ENCODE measurements around the gene PIP5KL1. TPM values are rescaled to one million over a fixed set of nuclear protein-coding genes. Genes with fewer than 3 reads are reported as not detected.

PIP5KL1 gene
- total RNA-seq, 1 donor from 2014 or later = 1.5 TPM

- no peak for DNase-seq (ENCODE audit: low read depth)
Measured at GRCh38 chr9:127874301-127875221, 56.0 kb downstream of the PIP5KL1 start.

GRCh38 chr9:127873886-127874285 lies 56.7 kb downstream of the PIP5KL1 start:
- peak; percentile 82 for DNase-seq (ENCODE audit: low read depth)

GRCh38 chr9:127873223-127873691 lies 57.3 kb downstream of the PIP5KL1 start:
- no peak for DNase-seq (ENCODE audit: low read depth)

DNA sequence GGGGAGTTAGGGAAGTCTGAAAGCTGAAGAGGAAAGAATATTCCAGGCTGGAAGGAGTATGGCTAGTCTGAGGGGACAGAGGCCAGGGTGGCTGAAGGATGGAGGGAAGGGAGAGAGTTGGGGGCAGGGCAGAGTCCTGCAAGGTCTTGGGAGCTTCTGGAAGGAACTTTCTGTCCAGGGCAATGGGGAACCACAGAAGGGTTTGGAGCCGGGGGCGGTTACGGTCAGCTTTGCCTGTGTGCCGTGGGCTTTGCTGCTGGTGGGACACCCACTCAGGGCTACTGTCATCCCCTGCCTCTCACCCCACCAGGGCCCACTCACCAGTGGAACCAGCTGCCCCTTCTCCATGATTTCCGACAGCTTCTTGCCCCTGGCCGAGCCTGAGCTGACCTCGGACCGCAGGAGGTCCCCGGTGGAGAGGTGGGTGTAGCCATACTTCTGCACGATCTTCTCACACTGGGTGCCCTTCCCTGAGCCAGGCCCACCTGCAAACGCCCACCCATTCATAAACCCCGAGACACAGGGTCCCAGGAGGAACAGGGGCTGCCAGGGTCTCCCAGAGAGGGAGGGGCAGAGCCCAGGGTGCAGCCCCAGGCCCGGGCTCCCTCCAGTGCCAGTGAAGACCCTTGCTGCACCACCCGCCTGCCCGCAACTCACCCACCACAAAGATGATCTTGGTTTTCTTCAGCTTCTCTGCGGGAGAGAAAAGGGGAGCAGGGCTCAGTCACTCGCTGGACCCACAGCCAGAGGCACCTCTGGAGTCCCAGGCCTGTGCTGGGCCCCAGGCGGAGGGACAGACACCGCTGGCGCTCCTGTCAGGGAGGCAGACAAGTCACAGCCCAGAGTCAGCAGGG lies 58.0 kb downstream of the PIP5KL1 start:
- no peak for DNase-seq (ENCODE audit: low read depth)

- DNase-seq (ENCODE audit: low read depth) = no peak
Measured at GRCh38 chr9:127871531-127871930, 59.0 kb downstream of the PIP5KL1 start.

- DNase-seq (ENCODE audit: low read depth) = no peak
Measured at GRCh38 chr9:127870887-127871286, 59.7 kb downstream of the PIP5KL1 start.

Other genes starting within 250 kb of the PIP5KL1 start
- 0.13 and 0.21 TPM in 2 replicates for gene CFAP157, start 223.8 kb downstream of the PIP5KL1 start, total RNA-seq
- 35.6 and 57.0 TPM in 2 replicates for gene PTRH1, start 215.1 kb downstream of the PIP5KL1 start, total RNA-seq
- gene TTC16, start 214.7 kb downstream of the PIP5KL1 start, total RNA-seq = 0.05 TPM in 1 of 2 replicates, not detected in the other
- gene TOR2A, start 195.5 kb downstream of the PIP5KL1 start, total RNA-seq = 7.4 and 11.0 TPM in 2 replicates
- gene SH2D3C, start 152.1 kb downstream of the PIP5KL1 start, total RNA-seq = 0.16 and 0.36 TPM in 2 replicates
- 71.1 and 84.0 TPM in 2 replicates for gene CDK9, start 144.7 kb downstream of the PIP5KL1 start, total RNA-seq
- gene FPGS, start 127.9 kb downstream of the PIP5KL1 start, total RNA-seq = 141 and 200 TPM in 2 replicates
- 10.5 and 12.5 TPM in 2 replicates for gene ENG, start 76.1 kb downstream of the PIP5KL1 start, total RNA-seq
- gene AK1, start 53.1 kb downstream of the PIP5KL1 start, total RNA-seq = 611 and 777 TPM in 2 replicates
- 111 and 121 TPM in 2 replicates for gene ST6GALNAC6, start 31.2 kb downstream of the PIP5KL1 start, total RNA-seq
- 114 and 195 TPM in 2 replicates for gene ST6GALNAC4, start 13.7 kb downstream of the PIP5KL1 start, total RNA-seq
- gene DPM2, start 7.1 kb upstream of the PIP5KL1 start, total RNA-seq = 12.5 and 12.6 TPM in 2 replicates
- 4.8 and 6.7 TPM in 2 replicates for gene EEIG1, start 50.2 kb upstream of the PIP5KL1 start, total RNA-seq
- 9.9 and 12.3 TPM in 2 replicates for gene NAIF1, start 136.5 kb upstream of the PIP5KL1 start, total RNA-seq
- gene SLC25A25, start 137.5 kb upstream of the PIP5KL1 start, total RNA-seq = 36.5 and 46.1 TPM in 2 replicates
- 65.9 and 68.6 TPM in 2 replicates for gene PTGES2, start 197.0 kb upstream of the PIP5KL1 start, total RNA-seq
- not detected in 2 replicates for gene LCN2, start 218.7 kb upstream of the PIP5KL1 start, total RNA-seq
- 286 and 586 TPM in 2 replicates for gene BBLN, start 229.5 kb upstream of the PIP5KL1 start, total RNA-seq